Activated CD8-positive, alpha-beta memory T cell treated with anti-CD3 and anti-CD28 coated beads for 24 hours (primary cell): ENCODE data around the gene PACS1.

ENCODE experiments used
- DNase-seq: peaks from one replicate; pipeline ENCODE4 v3.0.0-alpha.2; 2020

The PACS1 gene

DNA sequence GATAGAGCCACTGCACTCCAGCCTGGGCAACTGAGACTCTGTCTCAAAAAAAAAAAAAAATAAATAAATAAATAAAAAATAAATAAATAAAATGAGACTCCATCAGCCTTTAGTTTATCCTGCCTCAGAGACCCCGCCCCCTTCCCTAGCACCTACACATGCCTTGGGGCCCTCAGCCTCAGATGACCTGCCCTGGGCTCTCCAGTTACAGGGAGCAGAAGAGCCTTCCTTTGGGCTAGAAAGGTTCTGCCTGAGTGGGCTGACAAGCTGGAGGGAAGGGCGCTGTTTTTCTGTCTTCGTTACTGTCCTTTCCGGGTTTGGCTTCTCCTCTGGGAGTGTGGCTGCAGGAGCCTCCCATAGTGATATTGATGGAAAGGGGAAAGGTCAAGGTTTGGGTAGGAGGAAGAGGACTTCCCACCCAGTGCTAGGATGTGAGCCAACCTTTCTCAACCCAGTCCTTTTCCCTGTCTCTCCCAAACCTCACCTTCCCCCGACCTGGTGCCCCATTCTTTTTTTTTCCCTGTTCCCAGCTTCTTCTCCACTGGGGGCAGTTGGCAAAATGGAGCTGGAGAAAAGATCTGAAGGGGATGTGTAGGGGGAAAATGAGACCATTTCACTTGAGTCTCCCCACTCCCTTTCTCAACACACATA lies 19.4 kb upstream of the PACS1 start:
- DNase-seq: no peak

DNA sequence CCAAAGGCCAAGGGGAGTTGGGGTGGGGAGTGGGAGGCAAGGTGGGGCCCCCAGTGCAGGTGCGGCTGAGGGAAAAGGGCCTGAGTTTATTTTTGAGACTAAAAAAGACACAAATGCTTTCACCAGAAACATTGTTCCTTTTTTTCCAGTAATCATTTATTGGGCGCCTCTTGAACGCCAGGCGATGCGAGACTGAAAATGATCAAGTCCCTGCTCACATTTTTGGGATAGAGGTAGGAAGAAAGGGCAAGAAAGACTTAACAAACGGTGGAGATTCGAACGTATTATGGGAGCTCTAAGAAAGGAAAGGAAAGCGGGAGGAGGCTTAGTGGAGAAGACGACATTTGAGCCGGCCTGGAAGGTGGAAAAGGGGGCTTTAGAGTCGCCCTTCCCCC lies 18.7 kb upstream of the PACS1 start:
- DNase-seq: no peak

DNA sequence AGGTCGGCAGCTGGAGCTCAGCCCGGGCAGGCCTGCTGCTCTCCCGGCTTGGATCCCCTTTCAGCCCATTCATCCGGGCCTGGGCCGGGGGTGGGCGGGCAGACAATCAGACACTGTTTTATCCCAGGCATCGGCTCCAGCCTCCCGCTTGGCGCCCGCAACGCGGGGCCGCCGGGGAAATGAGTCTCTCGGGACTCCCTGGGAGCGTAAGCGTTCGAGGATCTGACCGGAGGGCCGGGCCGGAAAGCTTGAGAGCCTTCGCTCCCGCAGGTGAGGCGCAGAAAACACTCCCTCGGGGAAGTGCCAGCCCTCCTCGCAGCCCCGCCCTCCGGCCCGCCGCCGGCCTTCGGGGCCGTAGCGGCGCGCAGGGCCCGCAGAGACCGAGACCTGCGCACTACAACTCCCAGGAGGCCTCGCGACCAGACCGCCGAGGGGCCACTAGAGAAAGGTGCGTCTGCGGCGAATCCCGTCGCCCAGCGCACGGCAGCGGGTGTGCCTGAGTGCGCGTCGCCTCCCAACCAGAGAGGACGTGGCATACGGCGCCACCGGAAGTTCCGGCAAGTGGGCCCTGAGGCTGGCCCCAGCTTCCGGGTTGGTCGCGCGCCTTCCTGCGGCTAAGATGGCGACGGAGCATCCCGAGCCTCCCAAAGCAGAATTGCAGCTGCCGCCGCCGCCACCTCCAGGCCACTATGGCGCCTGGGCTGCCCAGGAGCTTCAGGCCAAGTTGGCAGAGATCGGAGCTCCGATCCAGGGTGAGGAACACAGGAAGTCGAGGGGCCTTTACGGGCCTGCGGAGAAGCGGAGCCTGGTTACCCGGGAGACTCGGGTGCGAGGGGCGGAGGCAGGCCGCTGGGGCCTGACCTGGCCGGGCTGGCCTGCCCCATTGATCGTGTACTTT lies 18.1 kb upstream of the PACS1 start, which contains the start of gene SF3B2:
TSS of gene SF3B2 (plus strand) at position 599 of the 898 bp plus-strand sequence. CDS start at position 620, 21 bp downstream.
- DNase-seq: peak; percentile 96

DNA sequence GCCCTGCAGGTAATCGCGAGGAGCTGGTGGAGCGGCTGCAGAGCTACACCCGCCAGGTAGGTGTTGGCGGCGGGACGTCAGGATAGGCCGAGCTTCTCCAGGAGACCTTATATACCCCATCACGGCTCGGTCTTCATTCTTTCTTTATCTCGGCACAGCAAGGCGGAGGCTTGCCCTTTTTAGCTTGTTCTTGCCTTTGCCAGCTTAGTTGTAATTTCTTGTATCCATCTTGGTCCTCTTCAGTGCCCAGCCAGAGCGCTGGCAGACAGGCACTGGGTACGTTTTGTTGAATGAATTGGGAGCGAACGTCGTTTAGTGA lies 17.4 kb upstream of the PACS1 start:
- no peak for DNase-seq

DNA sequence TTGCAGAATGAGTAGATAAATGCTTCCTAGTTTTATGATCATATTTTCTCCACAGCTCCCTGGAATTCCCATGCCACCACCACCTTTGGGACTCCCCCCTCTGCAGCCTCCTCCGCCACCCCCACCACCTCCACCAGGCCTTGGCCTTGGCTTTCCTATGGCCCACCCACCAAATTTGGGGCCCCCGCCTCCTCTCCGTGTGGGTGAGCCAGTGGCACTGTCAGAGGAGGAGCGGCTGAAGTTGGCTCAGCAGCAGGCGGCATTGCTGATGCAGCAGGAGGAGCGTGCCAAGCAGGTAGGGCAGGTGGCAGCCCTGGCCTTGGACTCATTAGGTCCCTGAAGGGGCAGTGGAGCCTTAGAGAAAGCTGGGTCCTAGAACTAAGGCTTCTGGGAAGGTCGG lies 15.1 kb upstream of the PACS1 start:
- no peak for DNase-seq

DNA sequence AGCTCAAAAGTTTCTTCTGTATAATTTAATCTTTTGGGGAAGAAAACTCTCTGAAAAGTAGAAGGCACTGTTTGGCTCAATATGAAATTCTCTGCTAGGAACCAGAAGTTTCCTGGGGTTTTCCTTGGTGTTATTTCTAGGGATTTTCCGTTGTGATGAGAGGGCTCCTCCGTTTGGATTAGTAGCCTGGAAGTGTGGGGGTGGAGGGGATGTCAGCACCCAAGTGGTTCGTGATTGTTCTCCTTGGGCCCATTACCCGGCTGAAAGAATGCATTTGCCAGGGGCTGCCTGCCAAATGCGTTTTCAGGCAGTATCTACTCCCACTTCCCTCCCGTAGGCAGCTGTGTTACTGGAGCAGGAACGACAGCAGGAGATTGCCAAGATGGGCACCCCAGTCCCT lies 13.6 kb upstream of the PACS1 start:
- DNase-seq: no peak

DNA sequence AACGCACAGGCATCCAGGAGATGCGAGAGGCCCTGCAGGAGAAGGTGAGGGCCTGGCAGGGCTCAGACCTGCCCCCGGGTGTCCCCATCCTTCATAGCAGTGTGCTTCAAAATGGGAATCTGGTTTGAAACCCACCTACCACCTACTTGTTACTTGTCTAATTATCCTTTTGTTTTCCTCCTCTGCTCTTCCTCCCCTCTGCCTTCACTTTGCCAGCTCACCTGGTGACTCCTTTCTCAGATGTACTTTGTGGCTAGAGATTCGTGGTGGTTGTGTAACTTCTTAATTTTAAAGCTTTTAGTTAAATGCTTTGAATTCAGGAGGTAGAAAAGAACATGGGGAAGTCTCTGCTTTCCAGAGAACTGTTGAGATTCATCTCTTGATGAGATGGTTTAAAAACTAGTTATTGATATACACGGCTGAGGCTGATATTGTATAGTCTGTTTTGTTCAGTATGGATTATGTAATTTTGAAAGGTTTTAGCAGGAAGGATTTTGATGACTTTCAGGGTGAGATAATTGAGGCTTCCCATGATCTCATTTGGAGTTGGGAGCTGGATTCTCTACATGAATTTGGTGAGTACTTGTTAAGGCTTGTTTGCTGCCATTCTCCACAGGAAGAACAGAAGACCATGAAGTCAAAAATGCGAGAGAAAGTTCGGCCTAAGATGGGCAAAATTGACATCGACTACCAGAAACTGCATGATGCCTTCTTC lies 9.9 kb upstream of the PACS1 start:
- DNase-seq: no peak

DNA sequence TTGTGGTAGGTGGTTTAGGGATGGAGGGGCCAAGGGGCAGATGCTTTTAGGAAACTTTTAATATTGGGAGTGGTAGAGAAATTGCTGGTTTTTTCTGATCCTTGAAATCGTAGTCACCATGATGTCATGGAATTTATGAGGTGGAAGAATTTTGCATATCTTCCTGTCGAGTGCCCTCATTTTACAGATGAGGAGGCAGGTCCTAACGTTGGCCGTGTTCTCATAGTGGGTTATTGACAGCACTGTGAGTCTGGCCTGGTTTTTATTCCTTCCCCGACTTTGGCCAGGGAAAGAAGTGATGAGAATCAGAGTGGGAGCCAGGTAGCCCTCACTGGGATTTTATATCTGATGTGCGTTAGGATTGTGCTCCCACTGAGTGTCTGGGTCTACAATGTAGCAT lies 8.8 kb upstream of the PACS1 start:
- no peak for DNase-seq

DNA sequence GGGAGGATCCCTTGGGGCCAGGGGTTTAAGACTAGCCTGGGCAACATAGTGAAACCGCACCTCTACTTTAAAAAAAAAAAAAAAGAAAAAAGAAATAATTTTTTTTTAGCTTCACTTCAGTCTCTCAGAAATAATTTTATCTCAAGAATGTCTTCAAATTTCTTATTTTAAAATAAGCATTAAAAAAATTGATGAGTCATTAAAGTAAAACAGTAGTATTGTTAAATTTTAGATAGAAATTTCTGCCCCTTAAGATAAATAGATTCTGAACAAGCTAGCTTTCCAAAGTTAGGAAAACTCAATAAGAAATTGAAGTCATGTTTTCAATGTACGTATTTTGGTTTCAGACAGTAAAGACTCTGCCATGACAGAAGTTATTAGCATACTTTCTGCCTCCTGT lies 7.7 kb upstream of the PACS1 start:
- no peak for DNase-seq

DNA sequence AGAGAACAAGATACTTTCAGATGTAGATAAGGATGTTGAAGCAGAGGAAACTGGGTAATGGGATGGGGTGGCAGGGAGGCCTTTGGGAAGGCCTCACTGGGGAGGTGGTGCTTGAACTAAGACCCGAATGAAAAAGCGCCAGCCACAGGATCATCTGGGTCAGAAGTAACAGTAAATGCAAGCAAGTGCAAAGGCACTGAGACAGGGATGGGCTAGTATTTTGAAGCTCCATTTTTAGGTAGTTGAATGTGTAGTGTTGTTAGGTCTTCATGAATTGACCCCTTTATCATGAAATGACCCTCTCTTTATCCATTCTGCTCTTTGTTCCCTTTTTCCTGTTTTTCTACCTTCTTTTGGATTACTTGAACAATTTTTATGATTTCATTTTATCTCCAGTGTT lies 6.2 kb upstream of the PACS1 start:
- DNase-seq: no peak

DNA sequence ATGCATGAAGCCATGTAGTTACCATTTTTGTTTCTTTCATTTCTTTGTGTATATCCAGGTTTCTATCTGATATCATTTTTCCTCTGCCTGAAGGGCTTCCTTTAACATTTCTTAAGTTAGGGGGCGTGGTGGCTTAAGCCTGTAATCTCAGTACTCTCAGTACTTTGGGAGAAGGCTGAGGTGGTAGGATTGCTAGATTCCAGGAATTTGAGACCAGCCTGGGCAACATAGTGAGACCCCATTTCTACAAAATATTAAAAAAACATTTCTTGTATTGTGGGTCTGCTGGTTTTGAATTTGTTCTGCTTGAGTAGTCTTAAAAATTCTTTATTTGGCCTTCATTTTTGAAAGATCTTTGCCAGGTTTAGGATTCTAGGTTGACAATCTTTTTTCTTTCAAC lies 5.5 kb upstream of the PACS1 start:
- DNase-seq: no peak

DNA sequence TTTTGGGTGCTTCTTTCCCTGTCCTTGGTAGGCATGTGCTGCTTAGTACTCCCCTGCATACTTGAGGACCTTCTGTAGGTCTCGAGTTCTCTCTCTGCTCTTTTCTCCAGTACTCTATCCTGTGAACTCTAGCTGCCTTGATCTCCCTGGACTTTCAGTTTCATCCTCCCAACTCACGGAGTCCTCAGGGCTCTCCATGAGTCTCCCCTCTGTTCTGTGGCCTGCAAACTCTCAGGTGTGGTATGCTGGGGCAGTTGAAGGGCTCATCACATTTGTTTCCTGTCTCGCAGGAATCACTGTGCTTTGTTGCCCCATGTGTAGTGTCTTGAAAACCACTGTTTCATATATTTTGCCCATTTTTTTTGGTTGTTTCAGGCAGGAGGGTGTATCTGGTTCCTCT lies 3.3 kb upstream of the PACS1 start:
- peak; percentile 52 for DNase-seq

DNA sequence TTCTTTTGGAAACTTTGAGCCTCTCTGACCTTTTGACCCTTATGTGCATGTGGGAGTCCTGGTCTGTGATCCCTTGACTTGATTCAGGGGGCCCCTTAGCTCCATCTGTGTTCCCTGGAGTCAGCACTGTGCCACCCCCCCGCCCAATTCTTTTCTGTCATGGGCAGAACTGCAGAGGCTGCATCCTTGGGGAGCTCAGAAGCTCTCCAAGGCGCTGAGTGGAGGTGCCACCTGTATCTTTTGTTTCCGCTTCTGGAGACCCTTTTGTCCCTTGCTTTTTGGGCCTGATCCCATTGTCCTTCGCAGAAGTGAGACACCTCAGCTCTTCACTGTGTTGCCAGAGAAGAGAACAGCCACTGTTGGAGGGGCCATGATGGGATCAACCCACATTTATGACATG lies 2.4 kb upstream of the PACS1 start:
- DNase-seq: peak; percentile 58

DNA sequence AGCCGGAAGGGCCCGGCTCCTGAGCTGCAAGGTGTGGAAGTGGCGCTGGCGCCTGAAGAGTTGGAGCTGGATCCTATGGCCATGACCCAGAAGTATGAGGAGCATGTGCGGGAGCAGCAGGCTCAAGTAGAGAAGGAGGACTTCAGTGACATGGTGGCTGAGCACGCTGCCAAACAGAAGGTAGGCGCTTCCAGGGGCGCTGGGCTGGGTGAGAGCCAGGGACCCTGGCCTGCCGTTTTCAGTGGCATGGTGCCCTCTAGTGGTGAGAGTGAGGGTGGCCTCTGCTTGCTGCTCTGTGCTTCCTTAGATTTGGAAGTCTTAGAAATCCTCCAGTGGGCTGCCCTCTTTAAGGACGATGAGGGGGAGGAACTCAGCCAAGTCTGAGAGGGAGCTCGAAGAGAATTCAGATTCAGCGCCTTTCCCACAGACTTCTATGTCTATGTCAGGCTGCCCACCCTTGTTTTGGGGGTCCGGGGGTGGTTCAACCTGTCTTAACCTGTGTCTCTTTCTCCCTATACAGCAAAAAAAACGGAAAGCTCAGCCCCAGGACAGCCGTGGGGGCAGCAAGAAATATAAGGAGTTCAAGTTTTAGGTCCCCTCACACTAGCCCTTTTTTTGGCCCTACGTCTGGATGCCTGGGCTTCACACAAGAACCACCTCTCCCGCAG lies 1.8 kb upstream of the PACS1 start:
- DNase-seq: peak; percentile 89

DNA sequence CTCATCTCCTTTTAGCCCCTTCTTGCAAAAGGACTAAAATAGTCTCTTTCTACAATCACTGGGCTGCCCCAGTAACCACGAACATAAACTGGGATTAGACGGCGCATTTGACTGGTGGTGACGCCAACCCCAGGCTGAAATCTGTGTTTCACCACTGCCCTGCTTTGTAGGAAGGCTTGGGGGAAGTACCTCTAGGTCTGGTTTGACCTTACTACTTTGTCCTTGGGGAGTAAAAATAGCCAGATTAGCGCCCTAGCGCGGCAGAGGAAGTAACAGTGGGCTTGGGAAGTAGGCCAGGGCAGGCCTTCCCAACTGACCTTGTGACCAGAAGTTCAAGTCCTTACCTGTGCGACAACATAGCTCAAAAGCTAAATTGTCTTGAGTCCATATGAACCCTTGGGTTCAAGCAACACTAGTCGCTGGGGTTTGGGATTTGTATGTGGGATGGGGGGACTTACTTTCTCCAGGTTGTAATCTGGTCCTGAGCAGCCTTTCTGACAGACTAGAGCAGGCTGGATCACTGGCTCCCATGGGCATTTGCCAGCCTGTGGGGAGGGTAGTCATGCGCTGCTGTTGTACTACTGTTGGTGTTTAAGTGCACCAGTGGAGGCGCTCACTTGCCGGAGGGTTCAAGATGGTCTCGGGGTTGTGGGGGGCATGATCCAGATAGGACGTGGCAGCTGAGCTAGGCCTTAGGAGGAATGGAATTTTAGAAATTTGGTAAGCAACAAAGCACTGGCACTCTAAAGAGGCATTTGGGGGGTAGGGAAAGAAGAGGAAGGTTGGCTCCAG lies 953 bp upstream of the PACS1 start:
- DNase-seq: peak; percentile 63

DNA sequence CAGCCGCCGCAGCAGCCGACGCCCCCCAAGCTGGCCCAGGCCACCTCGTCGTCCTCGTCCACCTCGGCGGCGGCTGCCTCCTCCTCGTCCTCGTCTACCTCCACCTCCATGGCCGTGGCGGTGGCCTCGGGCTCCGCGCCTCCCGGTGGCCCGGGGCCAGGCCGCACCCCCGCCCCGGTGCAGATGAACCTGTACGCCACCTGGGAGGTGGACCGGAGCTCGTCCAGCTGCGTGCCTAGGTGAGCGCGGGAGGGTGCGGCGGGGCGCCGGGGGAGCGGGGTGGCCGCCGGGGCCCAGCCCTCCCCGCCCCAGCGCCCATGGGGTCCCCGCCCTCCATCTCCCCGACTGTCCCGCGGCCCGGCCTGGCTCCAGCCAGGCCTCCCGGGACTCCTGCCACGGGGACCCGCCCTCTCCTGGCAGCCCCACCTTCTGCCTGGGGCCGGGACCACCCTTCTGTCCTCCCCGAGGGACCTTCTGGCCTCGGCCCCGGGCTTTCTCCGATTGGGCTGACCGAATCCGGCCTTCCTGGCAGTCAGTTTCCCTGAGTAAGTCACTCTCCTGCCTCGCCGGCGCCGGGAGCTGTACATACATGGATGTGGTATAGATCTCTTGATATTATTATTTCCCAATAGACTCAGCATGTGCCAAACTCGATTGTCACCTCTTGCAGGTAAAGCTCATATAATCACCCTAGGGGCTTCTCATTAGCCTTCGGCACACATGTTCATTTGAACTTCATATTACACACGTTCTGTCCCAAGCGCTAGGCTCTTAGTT lies 720 bp downstream of the PACS1 start:
- DNase-seq: peak; percentile 77

DNA sequence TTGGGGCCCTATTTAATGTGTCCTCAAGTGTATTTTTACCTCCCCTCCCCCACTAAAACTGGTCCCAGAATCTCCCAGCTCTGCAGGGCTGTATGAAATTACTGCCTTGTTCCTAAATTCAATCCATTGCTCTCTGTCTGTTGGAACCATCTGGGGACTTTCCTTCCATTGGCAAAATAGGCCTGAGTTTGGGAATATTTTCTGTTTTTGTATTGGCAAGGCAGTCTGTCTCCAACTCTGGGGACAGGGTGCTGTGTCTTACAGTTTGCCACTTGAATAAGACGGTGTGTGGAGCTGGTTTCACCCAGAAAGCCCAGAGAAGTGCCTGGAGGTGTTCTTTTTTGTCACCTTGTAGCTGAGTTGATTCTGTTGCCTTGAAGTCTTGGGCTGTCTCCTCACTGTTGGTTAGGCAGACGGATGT lies 1.3 kb downstream of the PACS1 start:
- no peak for DNase-seq

DNA sequence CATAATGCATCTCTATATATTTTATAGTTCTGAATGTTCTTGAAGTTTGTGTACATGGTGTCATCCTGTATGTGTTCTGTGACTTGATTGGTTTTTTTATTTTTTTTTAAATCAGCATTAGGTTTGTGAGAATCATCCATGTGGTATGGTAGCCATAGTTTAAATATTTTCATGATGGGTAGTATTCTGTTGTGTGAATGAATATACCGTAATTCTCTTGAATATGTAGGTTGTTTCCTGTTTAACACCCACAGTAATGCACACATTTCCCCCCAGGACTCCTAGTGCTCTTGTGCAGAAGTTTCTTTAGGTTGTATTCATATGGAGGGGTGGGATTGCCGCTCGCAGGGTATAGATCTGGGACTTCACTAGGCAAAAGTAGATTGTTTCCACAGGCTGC lies 2.0 kb downstream of the PACS1 start:
- no peak for DNase-seq

DNA sequence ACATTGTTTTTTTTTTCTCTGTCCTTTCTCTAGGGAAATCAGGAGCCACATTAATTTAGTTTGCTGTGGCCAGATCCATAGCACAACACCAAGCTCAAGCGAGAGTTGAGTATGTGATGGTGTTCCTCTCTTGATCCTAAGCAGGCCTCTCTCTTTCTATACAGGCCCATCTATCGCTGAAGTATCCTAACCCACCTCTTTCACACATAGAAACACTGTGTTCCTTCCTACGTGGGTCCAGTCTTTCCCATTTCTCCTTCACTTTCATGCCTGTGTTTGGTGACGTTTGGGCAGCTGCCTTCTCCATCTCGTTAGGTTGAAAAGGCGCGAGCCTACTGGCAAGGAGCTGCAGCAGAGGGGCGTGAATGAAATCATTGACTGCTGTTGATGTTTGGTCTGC lies 2.4 kb downstream of the PACS1 start:
- no peak for DNase-seq

DNA sequence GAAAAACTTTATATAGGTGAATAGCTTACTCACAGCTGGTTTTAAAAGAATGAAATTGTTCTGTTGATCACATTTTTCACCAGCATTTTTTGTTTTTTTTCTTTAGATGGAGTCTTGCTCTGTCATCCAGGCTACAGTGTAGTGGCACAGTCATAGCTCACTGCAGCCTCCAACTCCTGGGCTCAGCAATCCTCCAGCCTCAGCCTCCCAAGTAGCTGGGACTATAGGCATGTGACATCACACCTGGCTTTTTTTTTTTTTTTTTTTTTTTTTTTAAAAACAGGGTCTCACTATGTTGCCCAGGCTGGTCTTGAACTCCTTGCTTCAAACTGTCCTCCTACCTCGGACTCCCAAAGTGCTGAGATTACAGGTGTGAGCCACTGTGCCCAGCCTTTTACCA lies 3.6 kb downstream of the PACS1 start:
- DNase-seq: no peak

DNA sequence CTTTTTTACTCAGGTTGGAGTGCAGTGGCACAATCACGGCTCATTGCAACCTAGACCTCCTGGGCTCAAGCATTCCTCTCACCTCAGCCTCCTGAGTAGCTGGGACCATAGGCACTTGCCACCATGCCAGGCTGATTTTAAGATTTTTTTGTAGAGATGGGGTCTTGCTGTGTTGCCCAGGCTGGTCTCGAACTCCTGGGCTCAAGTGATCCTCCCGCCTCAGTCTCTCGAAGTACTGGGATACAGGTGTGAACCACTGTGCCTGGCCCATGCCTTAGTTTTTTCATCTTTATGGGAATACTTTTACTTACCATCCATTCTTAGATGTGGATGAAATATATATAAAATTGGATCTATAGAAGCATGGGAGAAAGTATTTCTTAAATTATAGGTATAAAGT lies 5.2 kb downstream of the PACS1 start:
- DNase-seq: no peak

DNA sequence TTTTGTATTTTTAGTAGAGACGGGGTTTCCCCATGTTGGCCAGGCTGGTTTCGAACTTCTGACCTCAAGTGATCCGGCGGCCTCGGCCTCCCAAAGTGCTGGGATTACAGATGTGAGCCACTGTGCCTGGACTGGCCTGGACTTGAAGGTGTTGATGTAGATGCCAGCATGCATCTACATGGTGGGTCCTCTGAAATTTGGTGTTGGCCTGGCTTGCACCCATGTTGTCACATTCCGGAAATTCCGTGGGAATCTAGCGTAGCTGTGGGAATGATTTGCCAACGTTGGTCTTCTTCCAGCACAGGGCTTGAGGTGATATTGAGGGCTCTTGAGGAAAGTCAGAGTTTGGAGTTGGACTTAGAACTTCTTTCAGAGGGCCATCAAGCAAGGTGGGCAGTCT lies 6.5 kb downstream of the PACS1 start:
- DNase-seq: no peak
